ENCODE measurements around the gene SELENOO. TPM values are rescaled to one million over a fixed set of nuclear protein-coding genes. Genes with fewer than 3 reads are reported as not detected.
A peak's percentile ranks its signal among the peaks of the same experiment; 100 is the strongest.

SELENOO gene
- total RNA-seq, 1 experiment from 2014 or later, result 27.0 TPM

DNA sequence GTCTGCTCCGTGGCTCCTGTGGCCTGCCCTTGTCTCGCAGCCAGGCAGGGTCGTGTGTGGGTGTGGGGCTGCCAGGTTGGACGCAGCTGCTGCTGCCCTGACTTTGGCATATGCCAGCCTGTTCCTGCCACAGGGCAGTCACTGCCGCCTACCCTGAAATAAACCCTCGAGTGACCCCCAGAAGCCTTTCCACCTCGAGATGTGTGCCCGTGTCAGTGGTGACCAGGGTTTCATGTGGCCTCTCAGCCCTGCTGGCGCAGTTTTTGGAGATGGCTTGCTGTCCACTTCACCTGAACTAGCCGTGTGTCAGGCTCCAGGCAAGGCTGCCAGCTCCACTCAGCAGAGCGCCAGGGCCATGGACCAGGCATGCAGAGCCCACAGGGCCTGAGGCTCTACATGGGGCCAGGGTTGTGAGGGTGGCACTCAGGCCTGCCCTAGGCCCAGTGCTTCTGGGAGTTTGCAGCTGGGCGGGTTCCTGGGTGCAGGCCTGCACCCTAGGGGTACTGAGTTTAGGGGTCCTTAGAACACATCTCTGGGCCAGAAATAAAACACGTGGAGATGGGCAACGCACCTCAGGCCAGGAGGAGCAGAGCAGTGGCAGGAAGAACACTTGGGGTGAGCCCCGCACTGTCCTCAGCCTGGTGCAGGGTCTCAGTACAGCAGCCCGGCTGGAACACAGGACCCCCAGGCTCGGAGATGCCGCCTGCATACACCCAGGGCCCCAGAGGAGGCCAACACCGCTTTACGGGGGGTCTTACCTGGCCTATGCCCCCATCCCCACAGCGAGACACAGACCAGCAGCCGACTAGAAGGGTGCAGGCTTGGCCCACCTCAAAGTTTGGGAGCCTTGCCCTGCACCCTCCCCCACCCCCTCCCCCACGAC is 39.1 kb upstream of the SELENOO start:
- Mint-ChIP-seq H3K27me3 (ENCODE audit: low read depth) (no peaks in the 10 kb centered on the region; the same call in 1 of the 2 replicates), H3K4me3 (no peak overlapping the region), H3K27ac (no peak overlapping the region), H3K4me1 (peaks cover 7% of the 10 kb centered on the region), H3K36me3 (no peaks in the 10 kb centered on the region), H3K9me3 (no peaks in the 10 kb centered on the region)
- TF ChIP-seq, protein P1, sequence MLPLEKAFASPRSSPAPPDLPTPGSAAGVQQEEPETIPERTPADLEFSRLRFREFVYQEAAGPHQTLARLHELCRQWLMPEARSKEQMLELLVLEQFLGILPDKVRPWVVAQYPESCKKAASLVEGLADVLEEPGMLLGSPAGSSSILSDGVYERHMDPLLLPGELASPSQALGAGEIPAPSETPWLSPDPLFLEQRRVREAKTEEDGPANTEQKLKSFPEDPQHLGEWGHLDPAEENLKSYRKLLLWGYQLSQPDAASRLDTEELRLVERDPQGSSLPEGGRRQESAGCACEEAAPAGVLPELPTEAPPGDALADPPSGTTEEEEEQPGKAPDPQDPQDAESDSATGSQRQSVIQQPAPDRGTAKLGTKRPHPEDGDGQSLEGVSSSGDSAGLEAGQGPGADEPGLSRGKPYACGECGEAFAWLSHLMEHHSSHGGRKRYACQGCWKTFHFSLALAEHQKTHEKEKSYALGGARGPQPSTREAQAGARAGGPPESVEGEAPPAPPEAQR (CRISPR knock-in tag; IDR thresholded peaks at IDR 0.05), result no peak
- peak; percentile 44; the same call in 1 of the 2 replicates for TF ChIP-seq FOXP1 (CRISPR knock-in tag; IDR thresholded peaks at IDR 0.05; ENCODE audit: borderline replicate concordance)
- TF ChIP-seq, protein P2, sequence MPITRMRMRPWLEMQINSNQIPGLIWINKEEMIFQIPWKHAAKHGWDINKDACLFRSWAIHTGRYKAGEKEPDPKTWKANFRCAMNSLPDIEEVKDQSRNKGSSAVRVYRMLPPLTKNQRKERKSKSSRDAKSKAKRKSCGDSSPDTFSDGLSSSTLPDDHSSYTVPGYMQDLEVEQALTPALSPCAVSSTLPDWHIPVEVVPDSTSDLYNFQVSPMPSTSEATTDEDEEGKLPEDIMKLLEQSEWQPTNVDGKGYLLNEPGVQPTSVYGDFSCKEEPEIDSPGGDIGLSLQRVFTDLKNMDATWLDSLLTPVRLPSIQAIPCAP (CRISPR knock-in tag; IDR thresholded peaks at IDR 0.05), result no peak
- DNase-seq (ENCODE audit: low spot score) (no peak), ATAC-seq (no peak)
- ChIA-PET CTCF (interaction anchor here (1.1 kb wide), 1 partner anchor 13 kb away, joined by 4 read pairs; no protein-coding TSS in a partner anchor), POLR2A (no interaction called here)

DNA sequence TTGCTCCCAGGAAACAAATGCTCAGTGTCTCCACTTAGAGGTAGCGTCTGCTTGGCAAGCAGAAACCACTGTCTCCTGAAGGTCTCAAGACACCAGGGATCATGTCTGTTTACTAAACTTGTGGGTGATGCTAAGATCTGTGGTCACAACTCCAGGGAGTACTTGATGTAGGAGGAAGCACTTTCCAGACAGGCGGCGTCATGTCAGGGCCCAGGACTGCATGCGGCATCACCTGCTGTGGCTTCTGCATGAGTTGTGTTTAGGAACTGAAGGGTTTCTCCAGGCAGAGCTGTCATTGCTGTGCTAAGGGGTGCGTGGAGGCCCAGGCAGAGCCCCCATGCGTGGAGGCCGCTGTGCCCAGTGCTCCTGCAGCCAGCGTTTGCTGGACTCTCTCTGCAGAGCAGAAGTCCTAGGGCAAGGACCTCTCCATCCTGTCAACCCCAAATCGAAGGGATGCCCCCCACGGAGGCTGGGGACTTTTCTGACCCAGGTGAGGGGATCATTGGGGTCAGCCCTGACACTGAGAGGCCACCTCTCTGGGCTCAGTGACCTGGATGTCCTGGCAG is 38.3 kb upstream of the SELENOO start:
- POLR2A ChIA-PET, result no interaction called here
- CTCF ChIA-PET, result interaction anchor here (1.1 to 1.7 kb wide), 2 partner anchors 13 to 20 kb away, joined by 4 read pairs; no protein-coding TSS in a partner anchor
- Mint-ChIP-seq H3K27ac (no peak overlapping the region; the same call in 1 of the 2 replicates), H3K36me3 (no peaks in the 10 kb centered on the region), H3K4me1 (peaks cover 7% of the 10 kb centered on the region), H3K4me3 (no peak overlapping the region), H3K9me3 (no peaks in the 10 kb centered on the region), H3K27me3 (ENCODE audit: low read depth) (peaks cover under 1% of the 10 kb centered on the region)
- DNase-seq (ENCODE audit: low spot score) (no peak), ATAC-seq (no peak)
- TF ChIP-seq, protein P3, sequence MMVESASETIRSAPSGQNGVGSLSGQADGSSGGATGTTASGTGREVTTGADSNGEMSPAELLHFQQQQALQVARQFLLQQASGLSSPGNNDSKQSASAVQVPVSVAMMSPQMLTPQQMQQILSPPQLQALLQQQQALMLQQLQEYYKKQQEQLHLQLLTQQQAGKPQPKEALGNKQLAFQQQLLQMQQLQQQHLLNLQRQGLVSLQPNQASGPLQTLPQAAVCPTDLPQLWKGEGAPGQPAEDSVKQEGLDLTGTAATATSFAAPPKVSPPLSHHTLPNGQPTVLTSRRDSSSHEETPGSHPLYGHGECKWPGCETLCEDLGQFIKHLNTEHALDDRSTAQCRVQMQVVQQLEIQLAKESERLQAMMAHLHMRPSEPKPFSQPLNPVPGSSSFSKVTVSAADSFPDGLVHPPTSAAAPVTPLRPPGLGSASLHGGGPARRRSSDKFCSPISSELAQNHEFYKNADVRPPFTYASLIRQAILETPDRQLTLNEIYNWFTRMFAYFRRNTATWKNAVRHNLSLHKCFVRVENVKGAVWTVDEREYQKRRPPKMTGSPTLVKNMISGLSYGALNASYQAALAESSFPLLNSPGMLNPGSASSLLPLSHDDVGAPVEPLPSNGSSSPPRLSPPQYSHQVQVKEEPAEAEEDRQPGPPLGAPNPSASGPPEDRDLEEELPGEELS (CRISPR knock-in tag; IDR thresholded peaks at IDR 0.05), result no peak
- TF ChIP-seq, protein P4, sequence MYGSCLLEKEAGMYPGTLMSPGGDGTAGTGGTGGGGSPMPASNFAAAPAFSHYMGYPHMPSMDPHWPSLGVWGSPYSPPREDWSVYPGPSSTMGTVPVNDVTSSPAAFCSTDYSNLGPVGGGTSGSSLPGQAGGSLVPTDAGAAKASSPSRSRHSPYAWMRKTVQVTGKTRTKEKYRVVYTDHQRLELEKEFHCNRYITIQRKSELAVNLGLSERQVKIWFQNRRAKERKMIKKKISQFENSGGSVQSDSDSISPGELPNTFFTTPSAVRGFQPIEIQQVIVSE (CRISPR knock-in tag; IDR thresholded peaks at IDR 0.05; ENCODE audit: borderline replicate concordance), result no peak
- TF ChIP-seq, protein P5, sequence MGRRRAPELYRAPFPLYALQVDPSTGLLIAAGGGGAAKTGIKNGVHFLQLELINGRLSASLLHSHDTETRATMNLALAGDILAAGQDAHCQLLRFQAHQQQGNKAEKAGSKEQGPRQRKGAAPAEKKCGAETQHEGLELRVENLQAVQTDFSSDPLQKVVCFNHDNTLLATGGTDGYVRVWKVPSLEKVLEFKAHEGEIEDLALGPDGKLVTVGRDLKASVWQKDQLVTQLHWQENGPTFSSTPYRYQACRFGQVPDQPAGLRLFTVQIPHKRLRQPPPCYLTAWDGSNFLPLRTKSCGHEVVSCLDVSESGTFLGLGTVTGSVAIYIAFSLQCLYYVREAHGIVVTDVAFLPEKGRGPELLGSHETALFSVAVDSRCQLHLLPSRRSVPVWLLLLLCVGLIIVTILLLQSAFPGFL (CRISPR knock-in tag; IDR thresholded peaks at IDR 0.05; ENCODE audit: borderline replicate concordance), result no peak
- TF ChIP-seq, protein P6, sequence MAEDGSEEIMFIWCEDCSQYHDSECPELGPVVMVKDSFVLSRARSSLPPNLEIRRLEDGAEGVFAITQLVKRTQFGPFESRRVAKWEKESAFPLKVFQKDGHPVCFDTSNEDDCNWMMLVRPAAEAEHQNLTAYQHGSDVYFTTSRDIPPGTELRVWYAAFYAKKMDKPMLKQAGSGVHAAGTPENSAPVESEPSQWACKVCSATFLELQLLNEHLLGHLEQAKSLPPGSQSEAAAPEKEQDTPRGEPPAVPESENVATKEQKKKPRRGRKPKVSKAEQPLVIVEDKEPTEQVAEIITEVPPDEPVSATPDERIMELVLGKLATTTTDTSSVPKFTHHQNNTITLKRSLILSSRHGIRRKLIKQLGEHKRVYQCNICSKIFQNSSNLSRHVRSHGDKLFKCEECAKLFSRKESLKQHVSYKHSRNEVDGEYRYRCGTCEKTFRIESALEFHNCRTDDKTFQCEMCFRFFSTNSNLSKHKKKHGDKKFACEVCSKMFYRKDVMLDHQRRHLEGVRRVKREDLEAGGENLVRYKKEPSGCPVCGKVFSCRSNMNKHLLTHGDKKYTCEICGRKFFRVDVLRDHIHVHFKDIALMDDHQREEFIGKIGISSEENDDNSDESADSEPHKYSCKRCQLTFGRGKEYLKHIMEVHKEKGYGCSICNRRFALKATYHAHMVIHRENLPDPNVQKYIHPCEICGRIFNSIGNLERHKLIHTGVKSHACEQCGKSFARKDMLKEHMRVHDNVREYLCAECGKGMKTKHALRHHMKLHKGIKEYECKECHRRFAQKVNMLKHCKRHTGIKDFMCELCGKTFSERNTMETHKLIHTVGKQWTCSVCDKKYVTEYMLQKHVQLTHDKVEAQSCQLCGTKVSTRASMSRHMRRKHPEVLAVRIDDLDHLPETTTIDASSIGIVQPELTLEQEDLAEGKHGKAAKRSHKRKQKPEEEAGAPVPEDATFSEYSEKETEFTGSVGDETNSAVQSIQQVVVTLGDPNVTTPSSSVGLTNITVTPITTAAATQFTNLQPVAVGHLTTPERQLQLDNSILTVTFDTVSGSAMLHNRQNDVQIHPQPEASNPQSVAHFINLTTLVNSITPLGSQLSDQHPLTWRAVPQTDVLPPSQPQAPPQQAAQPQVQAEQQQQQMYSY (CRISPR knock-in tag; IDR thresholded peaks at IDR 0.05), result no peak
- TF ChIP-seq, protein P7, sequence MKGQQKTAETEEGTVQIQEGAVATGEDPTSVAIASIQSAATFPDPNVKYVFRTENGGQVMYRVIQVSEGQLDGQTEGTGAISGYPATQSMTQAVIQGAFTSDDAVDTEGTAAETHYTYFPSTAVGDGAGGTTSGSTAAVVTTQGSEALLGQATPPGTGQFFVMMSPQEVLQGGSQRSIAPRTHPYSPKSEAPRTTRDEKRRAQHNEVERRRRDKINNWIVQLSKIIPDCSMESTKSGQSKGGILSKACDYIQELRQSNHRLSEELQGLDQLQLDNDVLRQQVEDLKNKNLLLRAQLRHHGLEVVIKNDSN (CRISPR knock-in tag; IDR thresholded peaks at IDR 0.05), result no peak
- TF ChIP-seq CREM (CRISPR knock-in tag; IDR thresholded peaks at IDR 0.05) (no peak), HMGA2 (CRISPR knock-in tag; IDR thresholded peaks at IDR 0.05) (no peak), ETV6 (CRISPR knock-in tag; IDR thresholded peaks at IDR 0.05) (no peak), JUN (CRISPR knock-in tag; IDR thresholded peaks at IDR 0.05) (no peak), RORB (CRISPR knock-in tag; IDR thresholded peaks at IDR 0.05) (no peak), TEAD4 (CRISPR knock-in tag; IDR thresholded peaks at IDR 0.05) (no peak), NFE2L1 (CRISPR knock-in tag; IDR thresholded peaks at IDR 0.05) (no peak), OVOL2 (CRISPR knock-in tag; IDR thresholded peaks at IDR 0.05; ENCODE audit: borderline replicate concordance) (no peak)
- TF ChIP-seq, protein P8, sequence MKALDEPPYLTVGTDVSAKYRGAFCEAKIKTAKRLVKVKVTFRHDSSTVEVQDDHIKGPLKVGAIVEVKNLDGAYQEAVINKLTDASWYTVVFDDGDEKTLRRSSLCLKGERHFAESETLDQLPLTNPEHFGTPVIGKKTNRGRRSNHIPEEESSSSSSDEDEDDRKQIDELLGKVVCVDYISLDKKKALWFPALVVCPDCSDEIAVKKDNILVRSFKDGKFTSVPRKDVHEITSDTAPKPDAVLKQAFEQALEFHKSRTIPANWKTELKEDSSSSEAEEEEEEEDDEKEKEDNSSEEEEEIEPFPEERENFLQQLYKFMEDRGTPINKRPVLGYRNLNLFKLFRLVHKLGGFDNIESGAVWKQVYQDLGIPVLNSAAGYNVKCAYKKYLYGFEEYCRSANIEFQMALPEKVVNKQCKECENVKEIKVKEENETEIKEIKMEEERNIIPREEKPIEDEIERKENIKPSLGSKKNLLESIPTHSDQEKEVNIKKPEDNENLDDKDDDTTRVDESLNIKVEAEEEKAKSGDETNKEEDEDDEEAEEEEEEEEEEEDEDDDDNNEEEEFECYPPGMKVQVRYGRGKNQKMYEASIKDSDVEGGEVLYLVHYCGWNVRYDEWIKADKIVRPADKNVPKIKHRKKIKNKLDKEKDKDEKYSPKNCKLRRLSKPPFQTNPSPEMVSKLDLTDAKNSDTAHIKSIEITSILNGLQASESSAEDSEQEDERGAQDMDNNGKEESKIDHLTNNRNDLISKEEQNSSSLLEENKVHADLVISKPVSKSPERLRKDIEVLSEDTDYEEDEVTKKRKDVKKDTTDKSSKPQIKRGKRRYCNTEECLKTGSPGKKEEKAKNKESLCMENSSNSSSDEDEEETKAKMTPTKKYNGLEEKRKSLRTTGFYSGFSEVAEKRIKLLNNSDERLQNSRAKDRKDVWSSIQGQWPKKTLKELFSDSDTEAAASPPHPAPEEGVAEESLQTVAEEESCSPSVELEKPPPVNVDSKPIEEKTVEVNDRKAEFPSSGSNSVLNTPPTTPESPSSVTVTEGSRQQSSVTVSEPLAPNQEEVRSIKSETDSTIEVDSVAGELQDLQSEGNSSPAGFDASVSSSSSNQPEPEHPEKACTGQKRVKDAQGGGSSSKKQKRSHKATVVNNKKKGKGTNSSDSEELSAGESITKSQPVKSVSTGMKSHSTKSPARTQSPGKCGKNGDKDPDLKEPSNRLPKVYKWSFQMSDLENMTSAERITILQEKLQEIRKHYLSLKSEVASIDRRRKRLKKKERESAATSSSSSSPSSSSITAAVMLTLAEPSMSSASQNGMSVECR (CRISPR knock-in tag; IDR thresholded peaks at IDR 0.05; ENCODE audit: borderline replicate concordance), result no peak

Data from WTC11 (cell line).